ENCODE data around the gene GRAMD1B.

Gene GRAMD1B

GRCh38 chr11:123429913-123430720 lies at the start of gene GRAMD1B:
TSS of gene GRAMD1B (plus strand) at chr11:123430269. CDS start at chr11:123430793, 524 bp downstream.
- peak; percentile 64 for DNase-seq

GRCh38 chr11:123381149-123381548 lies 48.9 kb upstream of the GRAMD1B start:
- DNase-seq: no peak

GRCh38 chr11:123381817-123382554 lies 48.1 kb upstream of the GRAMD1B start:
- peak; percentile 36 for DNase-seq

GRCh38 chr11:123382555-123383074 lies 47.5 kb upstream of the GRAMD1B start:
- DNase-seq: no peak

GRCh38 chr11:123384116-123384515 lies 46.0 kb upstream of the GRAMD1B start:
- no peak for DNase-seq

GRCh38 chr11:123386796-123387510 lies 43.1 kb upstream of the GRAMD1B start:
- DNase-seq: no peak

- no peak for DNase-seq
These were observed 41.4 kb upstream of the GRAMD1B start for GRCh38 chr11:123388640-123389039.

- DNase-seq: no peak
These were observed 39.9 kb upstream of the GRAMD1B start for GRCh38 chr11:123390146-123390545.

GRCh38 chr11:123391646-123392348 lies 38.3 kb upstream of the GRAMD1B start:
- no peak for DNase-seq

GRCh38 chr11:123392431-123392830 lies 37.6 kb upstream of the GRAMD1B start:
- no peak for DNase-seq

GRCh38 chr11:123392844-123393243 lies 37.2 kb upstream of the GRAMD1B start:
- no peak for DNase-seq

GRCh38 chr11:123393312-123393927 lies 36.6 kb upstream of the GRAMD1B start:
- DNase-seq: no peak

- DNase-seq: no peak
These were observed 25.4 kb upstream of the GRAMD1B start for GRCh38 chr11:123404676-123405075.

- no peak for DNase-seq
These were observed 24.9 kb upstream of the GRAMD1B start for GRCh38 chr11:123405123-123405592.

- no peak for DNase-seq
These were observed 23.5 kb upstream of the GRAMD1B start for GRCh38 chr11:123406441-123407129.

GRCh38 chr11:123407130-123407995 lies 22.7 kb upstream of the GRAMD1B start:
- DNase-seq: peak; percentile 66

- no peak for DNase-seq
These were observed 22.0 kb upstream of the GRAMD1B start for GRCh38 chr11:123407996-123408597.

GRCh38 chr11:123408619-123409455 lies 21.2 kb upstream of the GRAMD1B start:
- no peak for DNase-seq
